ENCODE results near the gene SEC22C. TPM values are rescaled to one million over a fixed set of nuclear protein-coding genes. Genes with fewer than 3 reads are reported as not detected.
"Not testable (repeated sequence)": the region's sequence is repeated elsewhere in the genome, so short reads cannot be mapped to it uniquely, and the experiment has no call there.

The SEC22C gene
- total RNA-seq, 1 donor from 2014 or later = 37.0 TPM

GRCh38 chr3:42579346-42579745 is 2.4 kb downstream of the SEC22C start:
- not testable (repeated sequence) for DNase-seq (ENCODE audit: low spot score)

GRCh38 chr3:42578054-42578453 is 3.7 kb downstream of the SEC22C start:
- no peak for DNase-seq (ENCODE audit: low spot score)

GRCh38 chr3:42575137-42575741 is 6.5 kb downstream of the SEC22C start:
- no peak for DNase-seq (ENCODE audit: low spot score)

GRCh38 chr3:42572278-42572677 is 9.5 kb downstream of the SEC22C start:
- no peak for DNase-seq (ENCODE audit: low spot score)

- no peak for DNase-seq (ENCODE audit: low spot score)
Observed at GRCh38 chr3:42569593-42570142, 12.1 kb downstream of the SEC22C start.

GRCh38 chr3:42562047-42562907 is 19.5 kb downstream of the SEC22C start:
- DNase-seq (ENCODE audit: low spot score) = no peak

- no peak for DNase-seq (ENCODE audit: low spot score)
Observed at GRCh38 chr3:42557854-42558253, 23.9 kb downstream of the SEC22C start.

GRCh38 chr3:42556817-42557216 is 24.9 kb downstream of the SEC22C start:
- not testable (repeated sequence) for DNase-seq (ENCODE audit: low spot score)

- DNase-seq (ENCODE audit: low spot score) = no peak
Observed at GRCh38 chr3:42556089-42556632, 25.6 kb downstream of the SEC22C start.

GRCh38 chr3:42552830-42553229 is 28.9 kb downstream of the SEC22C start:
- DNase-seq (ENCODE audit: low spot score) = no peak

- no peak for DNase-seq (ENCODE audit: low spot score)
Observed at GRCh38 chr3:42550250-42550649, 31.5 kb downstream of the SEC22C start.

- no peak for DNase-seq (ENCODE audit: low spot score)
Observed at GRCh38 chr3:42549131-42549530, 32.6 kb downstream of the SEC22C start.

- peak; percentile 67 for DNase-seq (ENCODE audit: low spot score)
Observed at GRCh38 chr3:42547401-42547945, 34.3 kb downstream of the SEC22C start.

- DNase-seq (ENCODE audit: low spot score) = no peak
Observed at GRCh38 chr3:42546691-42547213, 35.0 kb downstream of the SEC22C start.

GRCh38 chr3:42545284-42545900 is 36.4 kb downstream of the SEC22C start:
- no peak for DNase-seq (ENCODE audit: low spot score)

- peak; percentile 73 for DNase-seq (ENCODE audit: low spot score)
Observed at GRCh38 chr3:42544492-42545283, 37.1 kb downstream of the SEC22C start.

GRCh38 chr3:42541079-42541478 is 40.7 kb downstream of the SEC22C start:
- DNase-seq (ENCODE audit: low spot score) = no peak

- peak; percentile 60 for DNase-seq (ENCODE audit: low spot score)
Observed at GRCh38 chr3:42539871-42540714, 41.7 kb downstream of the SEC22C start.

GRCh38 chr3:42537350-42537749 is 44.4 kb downstream of the SEC22C start:
- DNase-seq (ENCODE audit: low spot score) = no peak

Data from mucosa of gallbladder (tissue), 1 donor.